Measurements from ENCODE around the gene FGF16.

FGF16 gene

DNA sequence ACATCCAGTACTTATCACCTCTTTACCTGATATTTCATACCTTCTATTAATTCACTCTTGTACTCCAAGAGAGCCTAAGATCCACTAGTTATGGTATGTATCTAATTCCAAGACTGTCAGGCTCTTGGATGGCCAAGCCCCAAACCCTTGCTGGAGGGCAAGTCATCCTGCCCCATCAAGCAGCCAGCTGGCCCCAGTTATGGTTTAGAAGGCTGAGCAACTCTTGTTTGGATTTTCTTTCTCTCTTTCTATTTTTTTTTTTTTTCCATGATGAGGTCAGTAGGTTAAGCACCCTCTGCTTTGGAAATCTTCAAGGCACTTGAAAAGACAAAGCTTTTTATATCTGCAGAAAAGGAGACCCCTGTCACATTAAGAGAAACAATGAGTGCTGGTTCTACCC is 10.9 kb upstream of the FGF16 start:
- no peak for DNase-seq (ENCODE audit: low read depth)
- no peak overlapping the region for H3K4me3 ChIP-seq (ENCODE audit: low read depth, low read length)
- TF ChIP-seq, protein P1, sequence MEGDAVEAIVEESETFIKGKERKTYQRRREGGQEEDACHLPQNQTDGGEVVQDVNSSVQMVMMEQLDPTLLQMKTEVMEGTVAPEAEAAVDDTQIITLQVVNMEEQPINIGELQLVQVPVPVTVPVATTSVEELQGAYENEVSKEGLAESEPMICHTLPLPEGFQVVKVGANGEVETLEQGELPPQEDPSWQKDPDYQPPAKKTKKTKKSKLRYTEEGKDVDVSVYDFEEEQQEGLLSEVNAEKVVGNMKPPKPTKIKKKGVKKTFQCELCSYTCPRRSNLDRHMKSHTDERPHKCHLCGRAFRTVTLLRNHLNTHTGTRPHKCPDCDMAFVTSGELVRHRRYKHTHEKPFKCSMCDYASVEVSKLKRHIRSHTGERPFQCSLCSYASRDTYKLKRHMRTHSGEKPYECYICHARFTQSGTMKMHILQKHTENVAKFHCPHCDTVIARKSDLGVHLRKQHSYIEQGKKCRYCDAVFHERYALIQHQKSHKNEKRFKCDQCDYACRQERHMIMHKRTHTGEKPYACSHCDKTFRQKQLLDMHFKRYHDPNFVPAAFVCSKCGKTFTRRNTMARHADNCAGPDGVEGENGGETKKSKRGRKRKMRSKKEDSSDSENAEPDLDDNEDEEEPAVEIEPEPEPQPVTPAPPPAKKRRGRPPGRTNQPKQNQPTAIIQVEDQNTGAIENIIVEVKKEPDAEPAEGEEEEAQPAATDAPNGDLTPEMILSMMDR (IDR thresholded peaks at IDR 0.05; ENCODE audit: control insufficient read depth, extremely low read depth, insufficient read depth) = no peak

DNA sequence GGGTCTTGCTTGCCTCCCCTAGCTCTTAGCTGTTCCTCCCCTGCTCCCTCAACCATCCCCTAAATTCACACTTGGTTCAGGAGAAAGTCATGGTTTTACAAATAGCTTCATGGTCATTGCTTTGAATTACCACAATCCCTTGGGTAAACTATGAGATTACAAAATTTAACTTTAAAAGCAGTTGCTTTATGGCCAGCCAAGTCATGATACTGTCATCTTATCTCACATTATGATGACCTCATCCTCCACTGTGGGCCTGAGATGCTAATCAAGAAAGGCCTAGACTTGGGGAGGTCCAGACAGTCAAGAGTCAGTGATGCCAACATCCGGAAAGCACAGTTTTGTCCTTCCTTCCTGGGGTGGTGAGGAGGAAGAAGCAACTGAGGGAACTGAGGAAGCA is 10.5 kb upstream of the FGF16 start:
- TF ChIP-seq, protein P1 (IDR thresholded peaks at IDR 0.05; ENCODE audit: control insufficient read depth, extremely low read depth, insufficient read depth) = no peak
- H3K4me3 ChIP-seq (ENCODE audit: low read depth, low read length) = no peak overlapping the region
- DNase-seq (ENCODE audit: low read depth) = no peak

DNA sequence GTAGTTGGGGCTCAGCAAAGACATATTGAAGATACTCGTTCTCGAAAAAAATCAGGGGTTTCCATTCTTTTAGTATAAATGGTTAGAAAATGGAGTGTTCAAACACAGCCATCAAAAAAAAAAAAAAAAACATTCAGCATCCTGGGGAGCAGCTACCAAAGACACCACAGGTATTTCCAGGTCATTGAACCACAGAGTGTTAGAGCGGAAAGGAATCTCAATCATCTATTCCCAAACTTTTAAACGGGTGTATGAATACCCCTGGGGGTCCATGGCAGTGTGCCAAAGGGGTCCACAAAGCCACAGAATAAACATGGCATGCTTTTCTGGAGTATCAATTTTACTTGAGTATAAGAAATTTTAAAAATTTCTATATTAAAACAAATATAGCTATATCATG is 6.9 kb upstream of the FGF16 start:
- no peak for DNase-seq (ENCODE audit: low read depth)
- TF ChIP-seq, protein P1 (IDR thresholded peaks at IDR 0.05; ENCODE audit: control insufficient read depth, extremely low read depth, insufficient read depth) = no peak
- H3K4me3 ChIP-seq (ENCODE audit: low read depth, low read length) = no peak overlapping the region

DNA sequence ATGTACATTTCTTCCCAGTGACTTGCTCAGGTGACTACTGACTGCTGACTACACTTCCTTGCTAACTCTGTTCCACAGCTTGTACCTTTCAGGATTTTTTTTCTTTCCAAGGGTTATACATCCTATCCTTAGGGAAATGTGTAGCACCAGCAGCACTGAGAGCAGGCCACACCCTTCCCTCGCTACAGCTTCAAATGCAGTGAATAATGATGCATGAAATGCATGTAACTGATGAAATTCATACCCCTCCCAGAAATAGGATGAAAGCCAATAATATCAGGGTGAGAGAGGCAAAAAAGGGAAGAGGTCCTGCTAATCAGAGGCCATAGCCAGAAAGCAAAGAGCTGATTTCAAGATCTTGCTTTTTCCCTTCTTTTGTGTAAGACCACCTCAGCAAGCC is 6.2 kb upstream of the FGF16 start:
- H3K4me3 ChIP-seq (ENCODE audit: low read depth, low read length) = no peak overlapping the region
- no peak for DNase-seq (ENCODE audit: low read depth)
- TF ChIP-seq, protein P1 (IDR thresholded peaks at IDR 0.05; ENCODE audit: control insufficient read depth, extremely low read depth, insufficient read depth) = no peak

DNA sequence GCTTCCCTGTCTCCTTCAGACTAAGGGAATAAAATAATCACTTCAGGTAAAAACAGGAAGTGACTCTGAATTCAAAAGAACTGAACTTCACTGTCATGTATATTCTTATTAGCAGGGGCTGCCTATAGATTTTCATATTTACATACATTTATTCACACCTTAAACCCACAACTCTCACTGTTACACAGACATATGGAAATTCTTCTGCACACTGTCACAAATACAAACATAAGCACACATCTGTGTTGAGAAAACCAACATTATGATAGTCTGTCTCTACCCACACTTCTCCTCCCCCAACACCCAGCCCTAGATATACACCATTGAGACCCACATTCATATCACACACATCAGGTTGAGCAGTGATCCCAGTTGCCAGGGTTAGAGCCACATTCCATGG is 5.7 kb upstream of the FGF16 start:
- TF ChIP-seq, protein P1 (IDR thresholded peaks at IDR 0.05; ENCODE audit: control insufficient read depth, extremely low read depth, insufficient read depth) = no peak
- DNase-seq (ENCODE audit: low read depth) = no peak
- H3K4me3 ChIP-seq (ENCODE audit: low read depth, low read length) = no peak overlapping the region

DNA sequence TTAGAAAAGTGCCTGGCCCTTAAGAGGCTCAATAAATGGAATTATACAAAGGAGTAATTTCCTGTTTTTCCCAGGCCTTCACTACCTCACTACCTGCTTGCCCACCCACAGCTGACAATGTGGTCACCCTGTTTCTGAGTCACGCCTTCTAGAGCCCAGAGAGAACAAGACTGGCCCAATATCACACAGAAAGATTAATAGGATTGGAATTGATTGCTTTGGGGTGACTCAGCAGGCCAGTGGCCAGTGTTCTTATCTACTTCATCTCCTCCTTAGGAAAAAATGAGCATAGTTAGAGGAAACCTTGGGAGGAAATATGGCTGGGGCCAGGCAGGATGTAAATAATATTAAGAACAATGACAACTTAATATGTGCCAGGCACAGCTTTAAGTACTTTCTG is 4.5 kb upstream of the FGF16 start:
- no peak for DNase-seq (ENCODE audit: low read depth)
- TF ChIP-seq, protein P1 (IDR thresholded peaks at IDR 0.05; ENCODE audit: control insufficient read depth, extremely low read depth, insufficient read depth) = no peak
- H3K4me3 ChIP-seq (ENCODE audit: low read depth, low read length) = no peak overlapping the region

DNA sequence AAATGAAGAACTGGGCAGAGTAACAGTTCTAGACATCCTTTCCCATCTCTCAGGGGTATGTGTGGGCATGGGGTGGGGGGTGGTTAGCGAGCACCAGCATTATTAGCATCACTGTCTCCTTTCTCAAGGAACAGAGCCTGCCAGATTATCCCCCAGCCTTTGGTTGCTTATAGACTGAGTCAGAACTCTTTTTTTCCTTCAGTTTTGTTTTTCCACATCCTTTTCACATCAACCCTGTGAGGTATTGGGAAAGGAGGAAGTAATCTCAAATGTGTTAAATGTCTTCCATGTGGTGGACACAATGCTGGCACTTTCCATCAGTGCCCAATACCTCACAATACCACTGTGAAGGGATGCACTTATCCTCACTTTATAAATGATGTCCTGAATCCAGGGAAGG is 3.1 kb upstream of the FGF16 start:
- TF ChIP-seq, protein P1 (IDR thresholded peaks at IDR 0.05; ENCODE audit: control insufficient read depth, extremely low read depth, insufficient read depth) = no peak
- DNase-seq (ENCODE audit: low read depth) = no peak
- H3K4me3 ChIP-seq (ENCODE audit: low read depth, low read length) = no peak overlapping the region
